Neural progenitor cell (in vitro differentiated cells): ENCODE data around the gene FYN.

Source experiments
- CTCF ChIP-seq: fragments of 200-600 bp; sonication (generic); IDR thresholded peaks from 2 replicates; pipeline ENCODE4 v1.5.1; 2017; ENCODE audit warnings: antibody characterized with exemption, mild to moderate bottlenecking
- EZH2phosphoT487 ChIP-seq: fragments of 200-600 bp; sonication (generic); IDR thresholded peaks from 2 replicates; pipeline ENCODE4 v1.6.1; 2017; ENCODE audit warnings: antibody characterized with exemption

GRCh38 chr6:111758608-111759329 lies 114.5 kb downstream of the FYN start:
- no peak for TF ChIP-seq CTCF
- TF ChIP-seq EZH2phosphoT487: no peak
